Naive B cell (primary cell): ENCODE data around the gene BCAS1. TPM values are rescaled to one million over a fixed set of nuclear protein-coding genes. Genes with fewer than 3 reads are reported as not detected.

ENCODE experiments used
- ATAC-seq, 2 donors: fragments of 150-1000 bp; cut with Tn5 transposase; 2 replicates each; pipeline ENCODE4 v1.10.0; 2021; ENCODE audit warnings: low read depth in 2 of 2, mild to moderate bottlenecking in 2 of 2, moderate library complexity in 2 of 2
- DNase-seq: peaks from one replicate; pipeline ENCODE4 v3.0.0; 2022
- H3K27ac Mint-ChIP-seq, 6 donors: one replicate each; pipeline ENCODE4 v1.8.0; 2020 to 2022; ENCODE audit warnings: mild to moderate bottlenecking in 6 of 6, mixed read lengths in 6 of 6, moderate library complexity in 5 of 6, inconsistent platforms in 2 of 6
- H3K27me3 Mint-ChIP-seq, 3 donors: one replicate each; pipeline ENCODE4 v1.8.0; 2021 to 2022; ENCODE audit warnings: mixed read lengths in 3 of 3, mild to moderate bottlenecking in 1 of 3
- H3K36me3 Mint-ChIP-seq, 2 donors: one replicate each; pipeline ENCODE4 v1.8.0; 2020 to 2022; ENCODE audit warnings: mixed read lengths in 2 of 2, inconsistent platforms in 1 of 2, mild to moderate bottlenecking in 1 of 2
- H3K4me1 Mint-ChIP-seq, 3 donors: one replicate each; pipeline ENCODE4 v1.8.0; 2020 to 2022; ENCODE audit warnings: mixed read lengths in 3 of 3, inconsistent platforms in 1 of 3, mild to moderate bottlenecking in 1 of 3, moderate library complexity in 1 of 3
- H3K4me3 Mint-ChIP-seq, 8 donors: one replicate each; pipeline ENCODE4 v1.8.0; 2020 to 2022; ENCODE audit warnings: mild to moderate bottlenecking in 8 of 8, mixed read lengths in 8 of 8, moderate library complexity in 8 of 8, inconsistent platforms in 2 of 8
- H3K9me3 Mint-ChIP-seq, 7 donors: one replicate each; pipeline ENCODE4 v1.8.0; 2020 to 2022; ENCODE audit warnings: mixed read lengths in 7 of 7, mild to moderate bottlenecking in 5 of 7, inconsistent platforms in 2 of 7, moderate library complexity in 1 of 7
- polyA plus RNA-seq, 6 donors: library from polyadenylated mRNA; unstranded; fragments of 300-500 nt; fragmentation: Illumina TruSeq; gene quantifications; one replicate each; pipeline ENCODE4 v1.2.3, GENCODE V29; 2021; ENCODE audit warnings: low read depth in 6 of 6

Gene BCAS1
- polyA plus RNA-seq, 6 donors from 2014 or later: 0.19 to 0.23 TPM; not detected in 4

DNA sequence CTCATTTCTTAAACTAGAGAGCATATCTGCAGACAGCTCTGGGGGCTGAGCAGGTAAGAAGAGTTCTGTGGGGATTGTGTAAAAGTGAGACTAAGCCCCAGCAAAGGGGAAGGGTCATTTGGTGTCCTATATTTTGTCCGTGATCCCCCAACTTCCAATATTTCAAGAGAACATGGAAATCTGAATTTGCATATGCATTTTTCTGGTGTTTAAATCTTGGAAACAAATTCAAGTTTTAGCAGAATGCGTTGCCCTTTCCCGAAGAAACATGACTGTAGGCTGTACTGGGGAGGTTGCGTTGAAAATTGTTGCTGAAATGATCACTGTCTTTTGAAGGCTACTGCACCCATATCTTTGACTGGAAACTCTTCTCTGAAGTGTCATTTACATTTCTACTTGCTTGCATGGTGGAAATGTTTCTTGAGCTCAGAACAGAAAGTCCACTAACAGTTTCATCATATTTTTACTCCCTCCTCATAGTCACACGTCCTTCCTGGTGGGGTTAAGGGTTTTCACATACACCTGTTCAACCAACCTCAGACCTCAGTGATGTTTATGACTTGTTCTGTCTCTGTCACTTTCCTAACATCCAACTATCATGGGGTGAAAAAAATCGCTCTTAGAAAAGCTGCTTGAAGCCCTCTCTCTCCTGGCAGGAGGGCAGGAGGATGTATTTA is 140.3 kb downstream of the BCAS1 start:
- no peaks in the 10 kb centered on the region for H3K27me3 Mint-ChIP-seq
- no peaks in the 10 kb centered on the region for H3K9me3 Mint-ChIP-seq
- H3K4me3 Mint-ChIP-seq: no peak overlapping the region
- no peak for ATAC-seq
- H3K36me3 Mint-ChIP-seq: no peaks in the 10 kb centered on the region
- H3K4me1 Mint-ChIP-seq: peaks cover 61 to 78% (median 73%) of the 10 kb centered on the region in 3 donors
- no peak for DNase-seq
- H3K27ac Mint-ChIP-seq: peak overlapping the region; percentile 16 to 83 (median 30)

DNA sequence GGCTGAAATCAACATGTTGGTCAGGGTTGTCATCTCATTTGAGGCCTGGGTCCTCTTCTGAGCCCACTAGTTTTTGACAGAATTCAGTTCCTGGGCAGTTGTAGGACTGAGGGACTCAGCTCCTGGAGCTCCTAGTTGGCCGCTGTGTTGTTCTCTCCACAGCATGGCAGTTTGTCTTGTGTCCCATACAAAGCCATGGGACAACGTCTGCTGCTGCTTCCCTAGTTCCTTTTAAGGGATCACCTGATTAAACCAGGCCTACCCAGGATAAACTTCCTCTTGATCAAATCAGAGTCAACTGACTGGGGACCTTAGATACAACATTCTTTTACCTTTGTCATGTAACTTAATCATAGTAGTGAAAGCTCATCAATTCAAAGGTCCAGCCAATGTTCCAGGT is 141.0 kb downstream of the BCAS1 start:
- Mint-ChIP-seq H3K36me3 (no peaks in the 10 kb centered on the region), H3K27ac (peak overlapping the region; percentile 22 to 83 (median 41)), H3K4me3 (no peak overlapping the region), H3K9me3 (no peaks in the 10 kb centered on the region), H3K4me1 (peaks cover 54 to 71% (median 71%) of the 10 kb centered on the region in 3 donors), H3K27me3 (no peaks in the 10 kb centered on the region)
- ATAC-seq (no peak), DNase-seq (no peak)

DNA sequence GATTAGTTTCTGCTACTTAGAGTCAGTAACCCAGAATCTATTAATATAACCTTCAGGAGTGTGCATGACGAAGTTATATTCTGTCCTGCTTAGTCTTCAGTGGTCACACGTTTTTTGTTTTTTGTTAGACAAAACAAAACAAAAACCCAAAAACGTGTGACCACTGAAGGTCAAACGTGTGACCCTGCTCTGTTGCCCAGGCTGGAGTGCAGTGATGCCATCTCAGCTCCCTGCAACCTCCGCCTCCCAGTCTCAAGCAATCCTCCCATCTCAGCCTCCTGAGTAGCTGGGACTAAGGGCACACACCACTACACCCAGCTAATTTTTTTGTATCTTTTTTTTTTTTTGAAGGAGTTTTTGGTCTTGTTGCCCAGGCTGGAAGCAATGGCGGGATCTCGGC is 142.4 kb downstream of the BCAS1 start:
- Mint-ChIP-seq H3K4me3 (peak overlapping the region in 1 of 8 donors; percentile 16), H3K4me1 (peaks cover 49 to 71% (median 69%) of the 10 kb centered on the region in 3 donors), H3K36me3 (no peaks in the 10 kb centered on the region), H3K9me3 (no peaks in the 10 kb centered on the region), H3K27me3 (no peaks in the 10 kb centered on the region), H3K27ac (peak overlapping the region in 2 of 6 donors; percentile 63 to 85)
- DNase-seq (no peak), ATAC-seq (no peak)

DNA sequence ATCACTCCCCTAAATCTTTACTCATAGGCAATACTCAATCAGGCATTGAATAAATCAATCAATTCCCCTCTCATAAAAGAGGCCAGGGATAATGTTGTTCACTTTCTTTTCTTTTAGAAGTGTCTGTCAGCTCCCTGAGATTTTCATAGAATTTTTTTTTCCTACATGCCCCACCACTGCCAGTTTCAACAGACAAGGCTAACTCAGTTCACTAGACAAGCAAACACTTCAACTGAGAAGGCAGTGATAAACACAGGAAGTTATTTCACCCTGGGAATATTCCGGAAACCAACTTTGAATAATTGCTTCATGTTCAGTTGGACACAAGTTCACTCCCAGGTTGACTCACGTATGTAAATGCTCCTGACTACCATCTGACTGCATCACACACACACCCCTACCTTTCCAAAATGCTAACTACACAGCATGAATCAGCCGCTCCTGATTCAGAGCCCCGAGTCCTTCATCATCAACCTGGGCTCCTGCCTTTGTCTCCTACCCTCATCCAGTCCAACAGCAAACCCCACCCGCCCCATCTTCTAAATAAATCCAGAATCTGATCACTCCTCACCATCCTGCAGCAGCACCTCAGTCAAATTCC is 143.9 kb downstream of the BCAS1 start:
- Mint-ChIP-seq H3K4me1 (peaks cover 53 to 81% (median 74%) of the 10 kb centered on the region in 3 donors), H3K27me3 (no peaks in the 10 kb centered on the region), H3K4me3 (peak overlapping the region; percentile 20 to 87 (median 71)), H3K36me3 (no peaks in the 10 kb centered on the region), H3K9me3 (peaks cover 0 to 2% (median 0%) of the 10 kb centered on the region in 7 donors), H3K27ac (peak overlapping the region; percentile 80 to 97 (median 89))
- ATAC-seq: peak; percentile 80
- peak; percentile 72 for DNase-seq

DNA sequence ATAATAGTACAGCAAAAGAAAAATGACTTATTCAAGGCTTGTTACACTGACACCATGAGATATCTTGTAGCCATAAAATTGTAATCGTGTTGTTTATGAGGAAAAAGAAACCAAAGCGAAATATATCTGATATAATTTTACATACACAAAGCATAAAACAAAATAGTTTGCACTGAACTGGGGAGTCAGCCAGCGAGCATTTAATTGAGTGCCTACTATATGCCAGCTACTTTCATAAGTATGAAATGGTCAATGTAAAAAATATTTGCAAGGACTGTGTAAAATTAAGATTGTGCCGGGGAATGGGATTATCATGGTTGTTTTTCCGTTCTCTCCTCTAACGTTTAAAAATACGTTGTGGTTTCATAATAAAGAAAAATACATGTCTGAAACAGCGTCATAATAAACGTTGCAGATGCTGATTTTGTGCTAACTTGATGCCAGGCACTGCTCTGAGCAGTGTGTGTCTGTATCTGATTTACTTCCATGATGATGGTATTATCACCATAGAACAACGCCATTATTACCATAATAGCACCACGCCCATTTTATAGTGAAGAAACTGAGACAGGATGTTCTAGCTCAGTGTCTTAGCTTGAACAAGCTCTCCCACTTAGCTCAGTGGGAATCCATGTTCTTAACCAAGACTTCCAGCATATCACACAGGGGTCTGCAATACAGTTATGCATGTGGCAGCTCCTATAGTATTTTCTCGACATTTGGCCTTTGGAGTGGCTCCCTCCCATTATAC is 144.6 kb downstream of the BCAS1 start:
- Mint-ChIP-seq H3K36me3 (no peaks in the 10 kb centered on the region), H3K4me1 (peaks cover 55 to 86% (median 74%) of the 10 kb centered on the region in 3 donors), H3K9me3 (peaks cover 0 to 3% (median 0%) of the 10 kb centered on the region in 7 donors), H3K27ac (peak overlapping the region; percentile 18 to 97 (median 89)), H3K4me3 (peak overlapping the region in 7 of 8 donors; percentile 20 to 85 (median 54)), H3K27me3 (no peaks in the 10 kb centered on the region)
- no peak for ATAC-seq
- no peak for DNase-seq

DNA sequence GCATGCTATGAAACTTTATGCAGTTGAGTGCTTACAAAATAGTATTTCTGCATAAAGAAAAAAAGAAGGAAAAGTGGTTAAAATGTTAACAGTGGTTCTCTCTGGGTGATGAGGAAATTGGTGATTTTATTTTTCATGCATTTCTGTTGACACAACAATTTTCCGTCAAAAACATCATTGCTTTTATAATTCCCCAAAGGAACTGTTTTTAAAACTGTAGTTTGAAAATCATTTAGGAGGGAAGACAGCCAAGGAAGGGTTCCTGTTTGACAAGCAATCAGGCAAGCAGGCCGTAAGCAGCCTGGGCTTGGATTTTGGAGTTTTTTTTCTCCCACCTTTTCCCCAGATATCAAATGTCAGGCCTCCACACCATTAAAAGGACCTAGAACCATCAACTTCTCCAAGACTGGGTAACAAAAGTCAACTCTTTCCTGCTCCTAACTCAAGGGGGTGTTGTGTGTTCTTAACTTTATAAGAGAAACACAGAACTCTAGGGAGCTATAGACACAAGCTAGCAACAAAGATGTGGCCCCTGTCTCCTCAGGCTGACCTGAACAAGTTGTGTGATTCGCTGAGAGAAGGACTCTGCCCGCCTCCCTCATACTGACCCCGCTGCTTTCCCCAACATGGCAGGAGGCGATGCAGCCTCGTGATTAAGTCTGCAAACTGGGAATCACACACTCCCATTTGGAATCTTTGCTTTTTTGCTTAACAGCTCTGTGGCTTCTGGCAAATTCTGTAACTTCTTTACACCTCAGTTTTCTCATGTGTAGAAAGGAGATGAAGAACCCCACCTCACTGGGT is 146.6 kb downstream of the BCAS1 start:
- ATAC-seq (no peak), DNase-seq (no peak)
- H3K9me3 Mint-ChIP-seq: peaks cover 0 to 3% (median 0%) of the 10 kb centered on the region in 7 donors
- peak overlapping the region in 5 of 6 donors; percentile 32 to 55 (median 47) for H3K27ac Mint-ChIP-seq
- peak overlapping the region in 5 of 8 donors; percentile 39 to 61 (median 49) for H3K4me3 Mint-ChIP-seq
- no peaks in the 10 kb centered on the region for H3K27me3 Mint-ChIP-seq
- H3K36me3 Mint-ChIP-seq: no peaks in the 10 kb centered on the region
- peaks cover 37 to 69% (median 61%) of the 10 kb centered on the region in 3 donors for H3K4me1 Mint-ChIP-seq

DNA sequence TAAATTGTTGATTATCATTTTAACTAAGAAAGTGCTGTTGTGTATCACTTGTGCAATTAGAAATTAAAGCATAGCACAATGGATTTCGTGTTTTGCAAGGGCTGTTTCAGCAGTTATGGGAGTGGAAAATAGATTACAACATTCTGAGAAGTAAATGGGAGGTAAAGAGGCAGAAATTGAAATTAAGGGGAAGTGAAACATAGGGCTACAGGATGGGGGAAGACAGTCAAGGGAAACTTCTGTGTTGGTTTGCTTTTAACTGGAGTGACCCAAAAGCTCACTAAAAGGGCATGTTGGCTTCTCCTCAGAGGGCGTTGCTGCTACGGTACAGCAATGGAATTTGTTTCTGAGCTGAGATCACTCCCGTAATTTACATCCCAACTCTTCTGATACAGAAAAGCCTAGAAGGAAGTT is 147.5 kb downstream of the BCAS1 start:
- Mint-ChIP-seq H3K27me3 (no peaks in the 10 kb centered on the region), H3K27ac (peak overlapping the region in 5 of 6 donors; percentile 19 to 96 (median 76)), H3K9me3 (peaks cover 0 to 3% (median 0%) of the 10 kb centered on the region in 7 donors), H3K4me1 (peaks cover 37 to 67% (median 60%) of the 10 kb centered on the region in 3 donors), H3K4me3 (peak overlapping the region; percentile 46 to 74 (median 58)), H3K36me3 (no peaks in the 10 kb centered on the region)
- ATAC-seq (peak; percentile 73 to 79), DNase-seq (peak; percentile 71)

DNA sequence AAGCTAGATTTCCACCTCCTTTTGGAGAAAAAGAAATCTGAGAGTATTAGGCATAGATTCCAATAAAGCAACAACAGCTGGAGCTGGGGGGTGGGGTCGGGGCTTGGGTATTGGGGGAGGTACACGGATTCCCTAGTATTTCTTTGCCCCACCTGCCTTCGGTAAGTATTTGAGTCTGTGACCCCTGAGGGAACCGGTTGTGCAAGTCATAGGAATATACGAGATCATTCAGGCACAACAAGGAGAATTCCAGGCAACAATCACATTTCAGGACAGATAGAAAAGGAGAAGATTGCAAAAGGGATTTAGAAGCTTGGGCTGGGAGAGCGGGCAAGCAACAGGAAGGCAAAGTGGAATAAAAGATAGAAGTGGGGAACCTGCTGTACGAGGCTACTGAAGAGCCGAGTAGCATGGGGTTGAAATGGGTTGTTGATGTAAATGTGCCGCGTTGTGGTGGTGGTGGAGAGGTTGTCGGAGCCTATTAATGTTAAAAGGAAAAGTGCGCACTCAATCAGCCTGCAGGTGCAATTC is 148.9 kb downstream of the BCAS1 start:
- H3K36me3 Mint-ChIP-seq: no peaks in the 10 kb centered on the region
- H3K27ac Mint-ChIP-seq: peak overlapping the region; percentile 50 to 93 (median 72)
- no peak for DNase-seq
- peaks cover 0 to 3% (median 0%) of the 10 kb centered on the region in 7 donors for H3K9me3 Mint-ChIP-seq
- H3K4me3 Mint-ChIP-seq: peak overlapping the region in 4 of 8 donors; percentile 13 to 67 (median 61)
- peaks cover 33 to 60% (median 46%) of the 10 kb centered on the region in 3 donors for H3K4me1 Mint-ChIP-seq
- H3K27me3 Mint-ChIP-seq: no peaks in the 10 kb centered on the region
- no peak for ATAC-seq

DNA sequence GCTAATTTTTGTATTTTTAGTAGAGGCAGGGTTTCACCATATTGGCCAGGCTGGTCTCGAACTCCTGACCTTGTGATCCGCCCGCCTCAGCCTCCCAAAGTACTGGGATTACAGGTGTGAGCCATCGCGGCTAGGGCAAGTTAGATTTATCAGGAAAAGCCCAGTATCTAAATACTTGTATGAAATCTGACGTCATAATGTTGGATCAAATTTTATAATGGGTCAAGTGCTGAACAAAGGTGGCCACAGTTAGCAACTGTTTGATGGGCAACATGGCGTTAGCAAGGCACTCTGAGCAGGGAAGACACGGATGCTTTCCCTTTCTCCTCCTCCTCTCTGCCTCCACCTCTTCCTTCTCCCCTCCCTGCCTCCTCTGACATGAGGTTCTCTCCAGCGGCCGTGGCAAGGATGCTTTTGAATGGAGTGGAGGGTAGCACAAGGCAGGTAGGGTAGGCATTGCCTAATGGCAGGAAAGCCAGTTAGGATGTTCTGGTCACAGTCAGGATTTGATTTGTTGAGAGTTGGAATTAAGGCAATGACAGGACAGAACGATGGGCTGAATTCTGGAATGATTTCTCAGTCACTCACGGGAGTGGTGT is 149.6 kb downstream of the BCAS1 start:
- Mint-ChIP-seq H3K27ac (peak overlapping the region in 4 of 6 donors; percentile 21 to 97 (median 43)), H3K9me3 (peaks cover 0 to 3% (median 0%) of the 10 kb centered on the region in 7 donors), H3K4me3 (peak overlapping the region in 1 of 8 donors; percentile 36), H3K4me1 (peaks cover 30 to 59% (median 43%) of the 10 kb centered on the region in 3 donors), H3K36me3 (no peaks in the 10 kb centered on the region), H3K27me3 (no peaks in the 10 kb centered on the region)
- DNase-seq (no peak), ATAC-seq (no peak)

DNA sequence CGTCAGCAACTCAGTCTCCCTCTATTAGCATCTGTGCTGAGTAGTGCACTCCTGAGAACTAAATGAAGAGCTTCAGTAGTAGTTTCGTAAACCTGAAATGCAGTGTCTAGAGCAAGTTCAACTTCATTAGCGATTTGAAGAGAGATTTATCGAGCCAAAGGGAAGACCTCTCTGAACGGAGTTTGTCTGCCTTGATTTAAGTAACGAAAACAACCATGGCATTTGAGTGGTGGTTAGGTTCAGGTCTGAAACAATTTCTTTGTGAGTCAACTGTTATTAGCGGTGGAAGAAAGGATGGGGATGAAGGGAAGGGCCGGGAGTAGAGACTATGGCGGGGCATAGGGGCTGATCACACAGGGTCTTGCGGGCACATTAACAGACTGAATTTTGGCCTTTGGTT is 150.5 kb downstream of the BCAS1 start:
- H3K27ac Mint-ChIP-seq: peak overlapping the region in 3 of 6 donors; percentile 5 to 92 (median 42)
- ATAC-seq (no peak), DNase-seq (no peak)
- peaks cover 34 to 61% (median 50%) of the 10 kb centered on the region in 3 donors for H3K4me1 Mint-ChIP-seq
- H3K36me3 Mint-ChIP-seq: no peaks in the 10 kb centered on the region
- no peaks in the 10 kb centered on the region for H3K27me3 Mint-ChIP-seq
- no peak overlapping the region for H3K4me3 Mint-ChIP-seq
- peaks cover 0 to 3% (median 0%) of the 10 kb centered on the region in 7 donors for H3K9me3 Mint-ChIP-seq

DNA sequence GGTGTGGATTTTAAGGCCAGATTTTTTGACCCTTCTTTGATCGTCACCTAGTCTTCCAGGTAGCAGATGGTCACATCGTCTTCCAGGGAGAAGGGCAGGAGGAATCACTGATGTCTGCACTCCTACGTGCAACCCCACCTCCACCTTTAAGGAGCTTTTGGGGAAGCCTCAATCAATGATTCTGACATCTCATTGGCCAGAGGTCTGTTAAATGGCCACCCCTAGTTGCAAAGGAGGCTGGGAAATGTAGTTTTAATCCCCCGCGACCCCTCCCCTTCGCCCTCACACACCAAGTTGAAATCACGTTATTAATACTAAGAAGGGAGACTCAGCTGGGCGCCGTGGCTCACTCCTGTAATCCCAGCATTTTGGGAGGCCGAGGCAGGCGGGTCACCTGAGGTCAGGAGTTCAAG is 151.4 kb downstream of the BCAS1 start:
- Mint-ChIP-seq H3K9me3 (peaks cover 0 to 3% (median 0%) of the 10 kb centered on the region in 7 donors), H3K4me1 (peaks cover 38 to 62% (median 54%) of the 10 kb centered on the region in 3 donors), H3K4me3 (peak overlapping the region in 2 of 8 donors; percentile 21 to 56), H3K27me3 (no peaks in the 10 kb centered on the region), H3K27ac (peak overlapping the region in 1 of 6 donors; percentile 79), H3K36me3 (no peaks in the 10 kb centered on the region)
- no peak for DNase-seq
- ATAC-seq: no peak

DNA sequence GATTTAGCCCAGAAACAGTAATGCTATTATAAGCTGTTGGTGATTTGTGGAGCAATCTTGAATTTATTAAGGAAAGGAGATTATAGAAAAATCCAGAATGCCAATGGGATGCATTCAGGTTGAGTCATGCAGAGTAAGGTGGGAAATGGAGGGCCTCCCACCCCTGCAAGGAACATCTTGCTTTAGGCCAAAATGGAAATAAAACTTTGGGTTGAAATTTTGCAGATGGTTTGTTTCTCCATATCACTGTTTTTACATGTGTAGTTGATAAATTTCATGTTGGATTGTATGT is 152.4 kb downstream of the BCAS1 start:
- Mint-ChIP-seq H3K4me3 (peak overlapping the region in 1 of 8 donors; percentile 22), H3K27me3 (no peaks in the 10 kb centered on the region), H3K27ac (peak overlapping the region in 1 of 6 donors; percentile 83), H3K4me1 (peaks cover 36 to 59% (median 47%) of the 10 kb centered on the region in 3 donors), H3K36me3 (no peaks in the 10 kb centered on the region), H3K9me3 (peaks cover 0 to 3% (median 0%) of the 10 kb centered on the region in 7 donors)
- no peak for ATAC-seq
- no peak for DNase-seq
